ENCODE data around the gene OBP2B.
"Not testable (repeated sequence)": the region's sequence is repeated elsewhere in the genome, so short reads cannot be mapped to it uniquely, and the experiment has no call there.

OBP2B gene

DNA sequence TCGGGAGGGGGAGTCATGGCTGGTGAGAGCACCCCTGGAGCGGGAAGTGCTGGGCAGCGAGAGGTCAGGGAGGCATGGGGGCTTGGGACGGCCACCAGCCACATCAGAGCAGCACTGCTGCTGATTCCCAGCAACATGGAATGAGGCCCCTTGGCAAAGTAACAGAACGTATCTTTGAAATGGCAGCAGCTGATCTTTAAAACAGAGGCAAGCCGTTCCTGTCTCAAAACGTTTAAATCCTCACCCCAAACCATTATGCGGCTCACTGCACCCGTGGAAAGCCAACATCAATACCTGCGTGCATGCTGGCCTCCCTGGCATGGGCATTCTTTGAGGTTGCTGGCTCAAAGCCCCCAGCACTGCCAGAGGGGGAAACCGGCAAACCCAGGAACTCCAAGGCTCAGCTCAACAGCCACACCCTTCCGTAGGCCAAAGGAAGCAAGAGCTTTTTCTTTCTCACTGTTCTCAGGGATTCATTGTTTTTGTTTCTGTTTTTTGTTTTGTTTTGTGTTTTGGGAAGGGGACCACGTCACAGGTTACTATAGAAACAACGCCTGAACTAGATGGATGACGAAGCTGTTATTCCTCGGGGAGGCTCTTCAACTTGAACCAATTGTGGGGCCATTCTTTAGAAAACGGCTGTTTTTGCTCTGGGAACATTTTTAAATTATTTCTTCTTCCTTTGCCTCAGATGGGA lies 28.1 kb upstream of the OBP2B start:
- H3K27ac ChIP-seq (ENCODE audit: low read depth, low read length, poor library complexity, severe bottlenecking), result no peak overlapping the region
- H3K9ac ChIP-seq (ENCODE audit: low read length), result no peak overlapping the region
- no peaks in the 10 kb centered on the region for H4K20me1 ChIP-seq (ENCODE audit: insufficient read depth, low read length)
- H3K27me3 ChIP-seq (ENCODE audit: insufficient read depth, low read length), result no peaks in the 10 kb centered on the region
- TF ChIP-seq EZH2 (IDR thresholded peaks at IDR 0.05; ENCODE audit: borderline replicate concordance, low read length), result no peak
- TF ChIP-seq, protein P1, sequence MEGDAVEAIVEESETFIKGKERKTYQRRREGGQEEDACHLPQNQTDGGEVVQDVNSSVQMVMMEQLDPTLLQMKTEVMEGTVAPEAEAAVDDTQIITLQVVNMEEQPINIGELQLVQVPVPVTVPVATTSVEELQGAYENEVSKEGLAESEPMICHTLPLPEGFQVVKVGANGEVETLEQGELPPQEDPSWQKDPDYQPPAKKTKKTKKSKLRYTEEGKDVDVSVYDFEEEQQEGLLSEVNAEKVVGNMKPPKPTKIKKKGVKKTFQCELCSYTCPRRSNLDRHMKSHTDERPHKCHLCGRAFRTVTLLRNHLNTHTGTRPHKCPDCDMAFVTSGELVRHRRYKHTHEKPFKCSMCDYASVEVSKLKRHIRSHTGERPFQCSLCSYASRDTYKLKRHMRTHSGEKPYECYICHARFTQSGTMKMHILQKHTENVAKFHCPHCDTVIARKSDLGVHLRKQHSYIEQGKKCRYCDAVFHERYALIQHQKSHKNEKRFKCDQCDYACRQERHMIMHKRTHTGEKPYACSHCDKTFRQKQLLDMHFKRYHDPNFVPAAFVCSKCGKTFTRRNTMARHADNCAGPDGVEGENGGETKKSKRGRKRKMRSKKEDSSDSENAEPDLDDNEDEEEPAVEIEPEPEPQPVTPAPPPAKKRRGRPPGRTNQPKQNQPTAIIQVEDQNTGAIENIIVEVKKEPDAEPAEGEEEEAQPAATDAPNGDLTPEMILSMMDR (IDR thresholded peaks at IDR 0.05; ENCODE audit: low read length), result no peak
- H3K79me2 ChIP-seq (ENCODE audit: insufficient read depth, low read length), result no peaks in the 10 kb centered on the region
- H3K4me3 ChIP-seq (ENCODE audit: low read depth, low read length, poor library complexity, severe bottlenecking), result no peak overlapping the region
- H3K9me3 ChIP-seq (ENCODE audit: low read length), result no peaks in the 10 kb centered on the region
- no peak overlapping the region for H2AFZ ChIP-seq (ENCODE audit: low read length)
- no peak overlapping the region for H3K4me2 ChIP-seq (ENCODE audit: low read length)
- H3K4me1 ChIP-seq (ENCODE audit: insufficient read depth, low read length, severe bottlenecking), result no peaks in the 10 kb centered on the region
- no peaks in the 10 kb centered on the region for H3F3A ChIP-seq (ENCODE audit: insufficient read depth, low read length)
- no peaks in the 10 kb centered on the region for H3K9me2 ChIP-seq (ENCODE audit: low read depth, low read length)
- no peaks in the 10 kb centered on the region for H3K36me3 ChIP-seq (ENCODE audit: insufficient read depth, low read length)

DNA sequence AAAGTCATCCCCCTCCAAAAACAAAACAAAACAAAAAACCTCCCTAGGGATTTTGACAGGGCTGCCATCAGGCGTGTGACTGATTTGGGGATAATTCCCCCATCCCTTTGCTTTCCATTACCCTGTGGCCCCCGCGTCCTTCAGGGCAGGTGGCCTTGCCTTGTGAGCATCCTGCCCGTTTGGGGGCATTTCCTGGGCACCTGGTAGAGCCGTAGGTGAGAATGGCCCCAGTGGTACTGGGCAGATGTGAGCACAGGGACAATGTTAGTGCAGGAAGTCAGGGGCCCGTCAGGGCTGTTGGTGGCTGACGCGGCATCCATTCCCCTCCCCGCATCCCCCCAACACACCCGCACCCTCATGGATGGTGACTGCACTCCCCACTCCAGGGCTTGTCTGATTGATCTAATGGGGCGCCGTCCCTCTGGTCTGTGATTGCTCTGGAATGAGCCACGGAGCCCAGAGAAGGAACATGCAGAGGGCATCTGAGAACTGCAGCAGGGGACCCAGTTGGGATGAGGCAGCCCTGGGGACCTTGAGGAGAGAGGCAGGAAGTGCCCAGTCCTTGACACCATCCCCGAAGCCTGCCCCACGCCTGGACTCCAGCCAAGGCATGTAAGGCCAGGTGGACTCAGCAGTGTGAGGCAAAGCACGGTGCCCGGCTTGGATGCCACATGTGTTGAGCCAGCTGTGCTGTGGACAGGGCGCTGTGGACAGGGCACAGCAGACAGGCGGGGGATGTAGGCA lies 27.4 kb upstream of the OBP2B start:
- not testable (repeated sequence) for H3K27me3 ChIP-seq (ENCODE audit: insufficient read depth, low read length); H3K36me3 ChIP-seq (ENCODE audit: insufficient read depth, low read length); H3K79me2 ChIP-seq (ENCODE audit: insufficient read depth, low read length); H3K4me1 ChIP-seq (ENCODE audit: insufficient read depth, low read length, severe bottlenecking); H3K4me2 ChIP-seq (ENCODE audit: low read length); H3F3A ChIP-seq (ENCODE audit: insufficient read depth, low read length); H3K4me3 ChIP-seq (ENCODE audit: low read depth, low read length, poor library complexity, severe bottlenecking); H3K9ac ChIP-seq (ENCODE audit: low read length); H2AFZ ChIP-seq (ENCODE audit: low read length); H3K27ac ChIP-seq (ENCODE audit: low read depth, low read length, poor library complexity, severe bottlenecking); H3K9me2 ChIP-seq (ENCODE audit: low read depth, low read length); H3K9me3 ChIP-seq (ENCODE audit: low read length); H4K20me1 ChIP-seq (ENCODE audit: insufficient read depth, low read length)

DNA sequence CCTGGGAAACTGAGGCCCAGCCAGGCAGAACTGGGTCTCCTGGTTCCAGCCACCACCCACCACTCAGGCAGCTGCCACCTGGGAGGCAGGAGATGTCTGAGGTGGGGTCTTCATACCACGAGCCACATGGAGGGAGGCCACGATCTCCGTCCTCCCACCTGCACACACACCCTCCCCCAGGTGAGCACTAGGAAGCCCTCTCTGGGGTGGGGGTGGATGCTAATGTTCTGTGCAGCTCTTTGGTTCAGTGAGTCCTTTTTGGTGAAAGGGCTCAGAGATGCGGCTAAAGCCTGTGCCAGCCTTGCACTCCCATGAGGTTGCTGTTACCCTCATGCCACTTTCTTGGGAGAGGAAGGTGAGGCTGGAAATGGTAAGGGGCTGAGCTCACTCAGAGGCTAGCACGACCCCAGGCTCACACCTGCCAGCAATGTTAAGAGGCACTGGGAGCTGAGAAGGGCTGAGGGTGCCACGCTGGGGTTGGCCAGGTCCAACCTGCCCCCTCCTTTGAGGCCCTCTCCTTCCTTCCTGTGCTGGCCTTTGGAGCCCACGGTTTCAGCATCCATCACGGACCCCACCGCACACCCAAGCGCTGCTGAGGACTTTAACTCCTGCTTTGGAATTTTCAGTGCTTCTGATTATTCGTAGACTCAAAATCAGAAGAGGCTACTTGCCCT lies 26.6 kb upstream of the OBP2B start:
- Histone ChIP-seq H3K36me3 (ENCODE audit: insufficient read depth, low read length) (no peaks in the 10 kb centered on the region), H3K79me2 (ENCODE audit: insufficient read depth, low read length) (no peaks in the 10 kb centered on the region), H3K4me2 (ENCODE audit: low read length) (no peak overlapping the region), H3K4me3 (ENCODE audit: low read depth, low read length, poor library complexity, severe bottlenecking) (no peak overlapping the region), H2AFZ (ENCODE audit: low read length) (no peak overlapping the region), H3K9ac (ENCODE audit: low read length) (no peak overlapping the region), H3K4me1 (ENCODE audit: insufficient read depth, low read length, severe bottlenecking) (no peaks in the 10 kb centered on the region), H3K27ac (ENCODE audit: low read depth, low read length, poor library complexity, severe bottlenecking) (no peak overlapping the region), H3K27me3 (ENCODE audit: insufficient read depth, low read length) (no peaks in the 10 kb centered on the region), H3K9me3 (ENCODE audit: low read length) (no peaks in the 10 kb centered on the region), H3K9me2 (ENCODE audit: low read depth, low read length) (no peaks in the 10 kb centered on the region), H4K20me1 (ENCODE audit: insufficient read depth, low read length) (no peaks in the 10 kb centered on the region), H3F3A (ENCODE audit: insufficient read depth, low read length) (no peaks in the 10 kb centered on the region)
- TF ChIP-seq, protein P1 (IDR thresholded peaks at IDR 0.05; ENCODE audit: low read length), result no peak
- no peak for TF ChIP-seq EZH2 (IDR thresholded peaks at IDR 0.05; ENCODE audit: borderline replicate concordance, low read length)
